ENCODE measurements around the gene ADGRL3.

ADGRL3 gene

GRCh38 chr4:61200916-61201526, 895 bp downstream of the ADGRL3 start:
- Histone ChIP-seq H3K27ac (ENCODE audit: extremely low read depth, low read depth, low read length) (peak overlapping the region; percentile 73; the same call in 1 of the 2 replicates), H3K9me3 (ENCODE audit: control insufficient read depth, insufficient read depth, low read depth, low read length) (no peaks in the 10 kb centered on the region), H3K36me3 (ENCODE audit: control insufficient read depth in 2 of 2, insufficient read depth in 1 of 2, low read length in 2 of 2) (no peaks in the 10 kb centered on the region), H3K4me1 (ENCODE audit: control insufficient read depth, insufficient read depth, low read length) (peaks cover 8% of the 10 kb centered on the region), H3K4me3 (ENCODE audit: low read depth, low read length) (peak overlapping the region; percentile 79)
- TF ChIP-seq ZNF76 (tag by site-specific recombination; IDR thresholded peaks at IDR 0.05; ENCODE audit: borderline replicate concordance, low read depth) (no peak), PRDM1 (tag by site-specific recombination; IDR thresholded peaks at IDR 0.05) (0 out of 2 replicates have a peak, but pooled peaks have one; percentile 22), ZBTB11 (tag by site-specific recombination; conservative IDR thresholded peaks at IDR 0.05; ENCODE audit: low read depth) (0 out of 2 replicates have a peak, but pooled peaks have one; percentile 14), ZNF18 (tag by site-specific recombination; IDR thresholded peaks at IDR 0.05) (no peak)
- ChIA-PET CTCF (no interaction called here), POLR2A (interaction anchor here (0.5 to 1.6 kb wide), 2 partner anchors 9 to 136 kb away, joined by 4 to 5 read pairs; no protein-coding TSS in a partner anchor)

- H3K4me3 ChIP-seq (ENCODE audit: low read depth, low read length), result peak overlapping the region; percentile 79
- H3K9me3 ChIP-seq (ENCODE audit: control insufficient read depth, insufficient read depth, low read depth, low read length), result no peaks in the 10 kb centered on the region
- CTCF ChIA-PET, result interaction anchor here (1.4 kb wide), 1 partner anchor 396 kb away, joined by 3 read pairs; no protein-coding TSS in a partner anchor
- peaks cover 11% of the 10 kb centered on the region for H3K4me1 ChIP-seq (ENCODE audit: control insufficient read depth, insufficient read depth, low read length)
- no peaks in the 10 kb centered on the region for H3K36me3 ChIP-seq (ENCODE audit: control insufficient read depth in 2 of 2, insufficient read depth in 1 of 2, low read length in 2 of 2)
- peak overlapping the region; percentile 73; the same call in 1 of the 2 replicates for H3K27ac ChIP-seq (ENCODE audit: extremely low read depth, low read depth, low read length)
- POLR2A ChIA-PET, result no interaction called here
- TF ChIP-seq PRDM1 (tag by site-specific recombination; IDR thresholded peaks at IDR 0.05) (no peak), ZNF394 (tag by site-specific recombination; IDR thresholded peaks at IDR 0.05; ENCODE audit: borderline replicate concordance) (no peak), ZNF791 (tag by site-specific recombination; IDR thresholded peaks at IDR 0.05) (no peak), ZNF529 (tag by site-specific recombination; IDR thresholded peaks at IDR 0.05; ENCODE audit: insufficient replicate concordance) (no peak), ZNF202 (tag by site-specific recombination; IDR thresholded peaks at IDR 0.05; ENCODE audit: borderline replicate concordance) (no peak), ZFP37 (tag by site-specific recombination; IDR thresholded peaks at IDR 0.05) (no peak), ZSCAN30 (tag by site-specific recombination; IDR thresholded peaks at IDR 0.05) (no peak), ZNF274 (IDR thresholded peaks at IDR 0.05; ENCODE audit: low read length) (no peak), ZNF274 (tag by site-specific recombination; IDR thresholded peaks at IDR 0.05; ENCODE audit: borderline replicate concordance) (no peak), RBAK (tag by site-specific recombination; IDR thresholded peaks at IDR 0.05) (no peak), ZNF423 (tag by site-specific recombination; IDR thresholded peaks at IDR 0.05) (no peak), BCL6B (tag by site-specific recombination; IDR thresholded peaks at IDR 0.05) (no peak), ZNF664 (tag by site-specific recombination; IDR thresholded peaks at IDR 0.05) (no peak), ZSCAN16 (tag by site-specific recombination; IDR thresholded peaks at IDR 0.05) (no peak), INSM2 (tag by site-specific recombination; IDR thresholded peaks at IDR 0.05) (no peak), ZNF211 (tag by site-specific recombination; IDR thresholded peaks at IDR 0.05; ENCODE audit: low read depth) (no peak), ZNF585B (tag by site-specific recombination; IDR thresholded peaks at IDR 0.05) (no peak), ZNF362 (tag by site-specific recombination; IDR thresholded peaks at IDR 0.05) (no peak), ZFP69B (tag by site-specific recombination; IDR thresholded peaks at IDR 0.05) (no peak), ZBTB8A (tag by site-specific recombination; IDR thresholded peaks at IDR 0.05) (peak; percentile 34; the same call in 1 of the 2 replicates), ZNF214 (tag by site-specific recombination; IDR thresholded peaks at IDR 0.05; ENCODE audit: borderline replicate concordance) (no peak), SP2 (tag by site-specific recombination; IDR thresholded peaks at IDR 0.05) (0 out of 2 replicates have a peak, but pooled peaks have one; percentile 3), ZNF292 (tag by site-specific recombination; IDR thresholded peaks at IDR 0.05; ENCODE audit: borderline replicate concordance, low read depth) (no peak)
Observed at GRCh38 chr4:61201561-61201960, 1.4 kb downstream of the ADGRL3 start.

All from HEK293 (cell line).